Jurkat, Clone E6-1 (cell line): ENCODE measurements around the gene RHBDF1.
"Not testable (repeated sequence)": the region's sequence is repeated elsewhere in the genome, so short reads cannot be mapped to it uniquely, and the experiment has no call there.

Source experiments
- DNase-seq: peaks from one replicate; pipeline ENCODE4 v3.0.0-alpha.2; 2011; ENCODE audit warnings: low read depth, low spot score
- H3K4me3 ChIP-seq: 2 replicates; pipeline ENCODE4 v1.5.1; 2011; ENCODE audit warnings: mild to moderate bottlenecking, low read length, control low read depth, moderate library complexity

RHBDF1 gene

DNA sequence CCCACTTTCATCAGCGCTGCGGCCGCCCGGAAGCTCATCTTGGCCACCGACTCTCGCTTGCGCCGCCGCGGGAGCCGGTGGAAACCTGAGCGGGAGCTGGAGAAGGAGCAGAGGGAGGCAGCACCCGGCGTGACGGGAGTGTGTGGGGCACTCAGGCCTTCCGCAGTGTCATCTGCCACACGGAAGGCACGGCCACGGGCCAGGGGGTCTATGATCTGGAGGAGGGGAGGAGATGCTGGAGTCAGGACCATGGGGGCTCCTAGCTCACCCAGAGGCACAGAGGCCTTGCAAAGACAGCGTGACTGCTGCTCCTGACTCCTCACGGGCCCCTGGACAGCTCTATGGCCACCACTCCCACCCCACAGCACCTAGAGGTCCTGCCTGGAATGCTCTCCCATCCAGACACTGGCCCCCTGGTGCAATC is 9.5 kb downstream of the RHBDF1 start:
- DNase-seq = no peak
- no peak overlapping the region for H3K4me3 ChIP-seq

DNA sequence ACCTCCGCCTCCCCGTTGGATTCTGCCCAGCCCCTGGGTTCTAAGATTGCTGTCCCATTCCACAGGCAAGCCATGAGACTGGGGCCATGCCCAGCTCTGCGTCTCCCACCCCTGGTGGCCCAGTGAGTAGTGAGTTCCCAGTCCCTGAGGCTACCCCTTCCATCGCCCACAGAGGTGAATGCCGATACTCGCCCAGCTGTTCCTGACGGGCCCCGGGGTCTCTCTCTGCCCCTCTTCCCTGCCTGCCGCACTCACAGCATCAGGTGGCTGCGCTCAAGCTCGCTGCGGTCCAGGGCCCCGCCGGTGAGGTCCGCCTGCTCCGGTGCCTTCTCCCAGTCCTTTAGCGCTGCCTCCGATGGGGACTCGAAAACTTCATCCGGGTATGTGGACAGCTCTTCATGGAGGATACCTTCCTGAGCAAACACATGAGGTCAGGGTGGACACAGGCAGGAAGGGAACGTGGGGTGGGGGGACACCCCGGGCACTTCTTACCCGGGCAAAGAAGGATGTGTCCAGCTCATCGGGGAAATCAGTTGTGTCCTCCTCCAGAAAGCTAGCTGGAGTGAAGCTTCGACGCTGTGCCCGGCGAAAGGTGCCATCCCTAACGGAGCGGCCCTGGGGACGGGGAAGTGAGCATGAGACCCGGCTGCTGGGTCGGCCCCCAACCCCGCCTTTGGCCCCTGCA is 10.0 kb downstream of the RHBDF1 start:
- no peak for DNase-seq
- no peak overlapping the region for H3K4me3 ChIP-seq

DNA sequence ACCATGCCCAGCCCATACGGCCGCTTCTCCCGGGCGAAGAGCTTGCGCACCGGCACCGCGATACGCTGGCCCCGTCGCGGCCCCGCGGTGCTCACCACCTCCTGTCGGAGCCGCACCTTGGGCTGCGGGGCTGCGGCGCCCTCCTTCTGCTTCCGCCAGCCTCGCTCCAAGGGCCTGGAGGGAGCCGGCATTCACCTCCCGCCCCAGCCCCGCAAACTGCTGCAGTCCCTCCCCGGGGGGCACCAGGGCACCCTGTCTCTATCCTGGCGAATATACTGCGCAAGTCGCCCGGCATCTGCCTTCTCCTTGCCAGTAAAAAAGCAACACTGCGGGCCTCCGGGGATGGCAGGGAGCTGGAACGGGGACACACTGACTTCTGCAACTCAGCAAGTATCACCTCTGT is 10.6 kb downstream of the RHBDF1 start:
- H3K4me3 ChIP-seq = no peak overlapping the region
- no peak for DNase-seq

- no peak for DNase-seq
- H3K4me3 ChIP-seq = no peak overlapping the region
These were observed 11.2 kb downstream of the RHBDF1 start for GRCh38 chr16:60929-61878.

GRCh38 chr16:60166-60565 is 12.3 kb downstream of the RHBDF1 start:
- DNase-seq = no peak
- no peak overlapping the region for H3K4me3 ChIP-seq

DNA sequence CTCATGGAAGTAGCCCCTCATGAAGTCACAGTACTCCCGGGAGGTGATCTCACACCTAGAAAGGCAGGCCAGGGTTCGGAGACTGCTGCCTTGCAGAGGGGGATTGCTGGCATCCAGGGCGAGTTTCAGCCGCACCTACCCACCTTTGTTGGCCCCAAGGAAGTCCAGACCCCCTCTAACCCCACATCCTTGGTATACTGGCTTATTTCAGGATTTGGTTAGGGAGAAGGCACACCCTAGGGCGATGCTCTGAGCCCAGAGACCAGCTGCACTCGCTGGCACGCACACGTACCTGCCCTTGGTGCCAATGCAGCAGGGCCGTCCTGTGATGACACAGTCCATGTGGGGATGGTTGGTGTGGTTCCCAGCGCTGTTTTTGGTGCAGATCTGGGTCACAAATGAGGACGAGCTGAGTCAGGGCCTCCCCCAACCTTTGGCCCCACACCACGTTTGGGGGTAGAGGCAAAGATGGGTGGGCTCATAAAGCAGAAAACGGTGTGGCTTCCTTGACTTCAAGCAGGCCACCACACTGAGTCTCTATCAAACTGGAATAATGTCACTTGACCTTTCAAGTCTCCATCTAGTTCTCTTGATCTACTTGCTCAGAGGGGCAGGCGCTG is 12.9 kb downstream of the RHBDF1 start:
- no peak overlapping the region for H3K4me3 ChIP-seq
- DNase-seq = no peak

GRCh38 chr16:58491-59439 is 13.7 kb downstream of the RHBDF1 start:
- H3K4me3 ChIP-seq = no peak overlapping the region
- no peak for DNase-seq

DNA sequence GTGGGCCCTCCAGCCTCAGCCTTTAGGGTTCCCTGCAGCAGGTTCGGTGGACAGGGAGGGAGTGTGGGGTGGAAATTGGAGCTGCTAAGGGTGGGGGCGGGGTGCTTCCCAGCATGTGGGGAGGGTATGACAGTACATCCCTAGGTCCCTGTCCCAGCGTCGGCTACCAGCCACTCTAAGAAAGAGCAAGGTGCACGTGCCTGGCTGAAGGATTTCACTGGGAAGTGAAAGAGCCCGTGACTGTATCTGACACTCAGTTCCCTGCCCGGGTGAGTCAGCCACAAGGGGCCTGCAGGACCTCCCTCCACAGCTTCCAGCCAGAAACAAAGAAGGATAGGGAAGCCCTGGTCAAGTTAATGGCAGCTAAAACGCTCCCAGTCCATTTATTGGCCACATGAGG is 14.7 kb downstream of the RHBDF1 start:
- DNase-seq = no peak

GRCh38 chr16:56231-56927 is 16.1 kb downstream of the RHBDF1 start:
- DNase-seq = no peak
- no peak overlapping the region for H3K4me3 ChIP-seq

More for the DNA sequence above, 14.7 kb downstream of the RHBDF1 start:
- H3K4me3 ChIP-seq = no peak overlapping the region

- no peak for DNase-seq
- no peak overlapping the region for H3K4me3 ChIP-seq
These were observed 16.8 kb downstream of the RHBDF1 start for GRCh38 chr16:55571-56136.

- DNase-seq = no peak
- H3K4me3 ChIP-seq = peak overlapping the region; percentile 78
These were observed 18.2 kb downstream of the RHBDF1 start for GRCh38 chr16:54237-54581.

GRCh38 chr16:53346-54236 is 18.8 kb downstream of the RHBDF1 start, which contains the start of the genes POLR3K and SNRNP25:
POLR3K (minus strand) TSS chr16:53608; CDS start chr16:53586, 22 bp downstream.
SNRNP25 (plus strand) TSS chr16:53828; CDS start chr16:54017, 189 bp downstream.
- peak within 1 kb of the TSS; percentile 97 for H3K4me3 ChIP-seq
- peak; percentile 98 for DNase-seq

- DNase-seq = no peak
- no peak overlapping the region for H3K4me3 ChIP-seq
These were observed 21.5 kb downstream of the RHBDF1 start for GRCh38 chr16:50769-51591.

GRCh38 chr16:47234-47633 is 25.2 kb downstream of the RHBDF1 start:
- no peak for DNase-seq
- H3K4me3 ChIP-seq = no peak overlapping the region

DNA sequence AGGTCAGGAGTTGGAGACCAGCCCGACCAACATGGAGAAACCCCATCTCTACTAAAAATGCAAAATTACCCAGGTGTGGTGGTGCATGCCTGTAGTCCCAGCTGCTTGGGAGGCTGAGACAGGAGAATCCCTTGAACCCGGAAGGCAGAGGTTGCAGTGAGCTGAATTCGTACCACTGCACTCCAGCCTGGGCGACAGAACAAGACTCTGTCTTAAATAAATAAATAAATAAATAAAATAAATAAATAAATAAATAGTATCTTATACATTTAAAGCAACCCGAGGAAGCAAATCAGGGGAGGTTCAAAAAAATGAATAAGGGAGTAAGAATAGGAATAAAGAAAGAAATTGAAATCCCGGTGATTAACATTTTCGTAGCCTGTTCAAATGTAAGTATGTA is 25.9 kb downstream of the RHBDF1 start:
- not testable (repeated sequence) for DNase-seq, H3K4me3 ChIP-seq

DNA sequence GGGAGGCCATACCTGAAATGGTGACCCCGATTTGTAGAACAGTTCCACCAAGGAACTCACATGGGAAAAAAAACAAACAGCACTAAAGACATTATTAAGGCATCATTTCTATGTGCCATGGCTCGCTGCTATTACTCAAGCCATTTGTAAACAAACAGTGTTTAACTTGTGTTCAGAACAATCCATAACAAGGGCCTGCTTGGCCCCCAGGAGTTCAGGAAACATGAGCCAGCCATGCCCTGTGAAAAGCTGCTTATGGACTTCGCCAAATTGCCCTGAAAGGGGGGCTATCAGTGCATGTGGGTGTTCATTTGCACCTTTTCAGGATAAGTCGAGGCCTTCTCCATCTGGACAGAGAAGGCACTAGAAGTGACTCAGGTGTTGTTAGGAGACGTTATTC is 27.0 kb downstream of the RHBDF1 start:
- no peak overlapping the region for H3K4me3 ChIP-seq
- no peak for DNase-seq
